Middle frontal gyrus (tissue), 1 donor: ENCODE measurements around the gene DTWD1.
"Not testable (repeated sequence)": the region's sequence is repeated elsewhere in the genome, so short reads cannot be mapped to it uniquely, and the experiment has no call there.

ENCODE experiments used
- DNase-seq: peaks from one replicate; pipeline ENCODE4 v3.0.0-alpha.2; 2015; ENCODE audit warnings: low spot score; ENCODE audit errors: extremely low spot score

DTWD1 gene

GRCh38 chr15:49645941-49646340 lies 25.1 kb downstream of the DTWD1 start:
- DNase-seq: no peak

GRCh38 chr15:49646891-49647290 lies 26.0 kb downstream of the DTWD1 start:
- DNase-seq: no peak

GRCh38 chr15:49649987-49650386 lies 29.1 kb downstream of the DTWD1 start:
- DNase-seq: no peak

- DNase-seq: no peak
Observed at GRCh38 chr15:49650676-49651075, 29.8 kb downstream of the DTWD1 start.

GRCh38 chr15:49652922-49653321 lies 32.1 kb downstream of the DTWD1 start:
- DNase-seq: no peak

GRCh38 chr15:49656734-49657133 lies 35.9 kb downstream of the DTWD1 start:
- no peak for DNase-seq

GRCh38 chr15:49664716-49665115 lies 43.9 kb downstream of the DTWD1 start:
- DNase-seq: no peak

GRCh38 chr15:49666486-49666885 lies 45.6 kb downstream of the DTWD1 start:
- DNase-seq: not testable (repeated sequence)

- no peak for DNase-seq
Observed at GRCh38 chr15:49669288-49669687, 48.4 kb downstream of the DTWD1 start.

- DNase-seq: no peak
Observed at GRCh38 chr15:49673861-49674260, 53.0 kb downstream of the DTWD1 start.

GRCh38 chr15:49674370-49674769 lies 53.5 kb downstream of the DTWD1 start:
- no peak for DNase-seq

- no peak for DNase-seq
Observed at GRCh38 chr15:49675041-49675440, 54.2 kb downstream of the DTWD1 start.

- no peak for DNase-seq
Observed at GRCh38 chr15:49678655-49679054, 57.8 kb downstream of the DTWD1 start.

- no peak for DNase-seq
Observed at GRCh38 chr15:49686599-49686998, 65.8 kb downstream of the DTWD1 start.

GRCh38 chr15:49688135-49688790 lies 67.4 kb downstream of the DTWD1 start:
- DNase-seq: peak; percentile 11

- DNase-seq: no peak
Observed at GRCh38 chr15:49692514-49693090, 71.8 kb downstream of the DTWD1 start.

- no peak for DNase-seq
Observed at GRCh38 chr15:49693498-49693897, 72.7 kb downstream of the DTWD1 start.

- DNase-seq: no peak
Observed at GRCh38 chr15:49696433-49696832, 75.6 kb downstream of the DTWD1 start.

- DNase-seq: no peak
Observed at GRCh38 chr15:49697121-49697520, 76.3 kb downstream of the DTWD1 start.

- DNase-seq: not testable (repeated sequence)
Observed at GRCh38 chr15:49702982-49703381, 82.1 kb downstream of the DTWD1 start.
